HepG2 (cell line): ENCODE data around the gene THADA. TPM values are rescaled to one million over a fixed set of nuclear protein-coding genes. Genes with fewer than 3 reads are reported as not detected.

Experiments
- ATAC-seq: fragments of 200-7000 bp; cut with Tn5 transposase; 3 replicates; pipeline ENCODE4 v1.9.1; 2020; ENCODE audit warnings: mild to moderate bottlenecking, moderate library complexity
- BruUV-seq: library from RNA; stranded (reverse); fragments of 400-500 nt; replicated peaks from 2 replicates; lab custom pipeline; 2021; lab: Mats Ljungman, UMichigan
- CTCF ChIA-PET: fragments of 300-600 bp; formaldehyde crosslinking; extraction: SDS; loops from one replicate; lab custom pipeline; 2021; ENCODE audit warnings: low total read pairs, inconsistent platforms, low intra/inter-chr PET ratio; lab: Yijun Ruan, JAX
- POLR2A ChIA-PET: fragments of 350-600 bp; sonication (Branson Sonifier 250); formaldehyde crosslinking; loops from one replicate; lab custom pipeline; 2020; ENCODE audit warnings: antibody characterized with exemption, inconsistent platforms; lab: Yijun Ruan, JAX
- DNase-seq: peaks from one replicate; pipeline ENCODE4 v3.0.0-alpha.2; 2015; ENCODE audit warnings: low spot score
- FAIRE-seq: peaks from 3 replicates; lab custom pipeline; 2011; peaks lifted over from hg19 to GRCh38; lab: Jason Lieb, UNC
- H2AFZ ChIP-seq: one replicate; pipeline ENCODE4 v1.6.1; 2011; ENCODE audit warnings: low read length, inconsistent platforms
- H3K27ac ChIP-seq: fragments of 300-600 bp; 3 replicates; pipeline ENCODE4 v1.8.0; 2011; ENCODE audit warnings: mixed run types, mild to moderate bottlenecking, mixed read lengths, low read length, inconsistent platforms; ENCODE audit not compliant: insufficient read depth; ENCODE audit errors: extremely low read length
- H3K27me3 ChIP-seq, 2 experiments: fragments of 200-600 bp in 1 of 2; 2 replicates in 1 of 2; 3 replicates in 1 of 2; pipeline versions ENCODE4 v1.6.0 to v1.8.0; 2011; ENCODE audit warnings: low read length in 2 of 2, mild to moderate bottlenecking in 2 of 2, moderate library complexity in 2 of 2, inconsistent platforms in 1 of 2; ENCODE audit not compliant: insufficient read depth in 2 of 2, control insufficient read depth in 1 of 2
- H3K36me3 ChIP-seq, 2 experiments: fragments of 200-600 bp in 1 of 2; replicated peaks in 1 of 2; 2 replicates in 1 of 2; 3 replicates in 1 of 2; pipeline versions ENCODE4 v1.5.1 to v1.8.0; 2011; ENCODE audit warnings: low read length in 2 of 2, inconsistent platforms in 1 of 2; ENCODE audit not compliant: insufficient read depth in 2 of 2, control insufficient read depth in 1 of 2
- H3K4me1 ChIP-seq: 2 replicates; pipeline ENCODE4 v1.5.1; 2012; ENCODE audit warnings: low read length, inconsistent platforms; ENCODE audit not compliant: insufficient read depth
- H3K4me2 ChIP-seq: 2 replicates; pipeline ENCODE4 v1.6.0; 2011; ENCODE audit warnings: low read depth, low read length, inconsistent platforms
- H3K4me3 ChIP-seq, 3 experiments: fragments of 200-600 bp in 1 of 3; sonication (generic), shearing (Covaris generic) in 1 of 3; replicated peaks in 1 of 3; 2 replicates each; pipeline ENCODE4 v1.5.1; 2011 to 2016; ENCODE audit warnings: low read length in 3 of 3, inconsistent platforms in 2 of 3, low read depth in 2 of 3, mild to moderate bottlenecking in 2 of 3, control low read depth in 1 of 3, mixed read lengths in 1 of 3; ENCODE audit not compliant: insufficient read depth in 1 of 3
- H3K79me2 ChIP-seq: one replicate; pipeline ENCODE4 v1.6.1; 2011; ENCODE audit warnings: low read length, inconsistent platforms; ENCODE audit not compliant: insufficient read depth
- H3K9ac ChIP-seq: 2 replicates; pipeline ENCODE4 v1.6.0; 2011; ENCODE audit warnings: mild to moderate bottlenecking, low read depth, low read length, inconsistent platforms; ENCODE audit not compliant: insufficient read depth
- H3K9me3 ChIP-seq: 2 replicates; pipeline ENCODE4 v1.5.1; 2012; ENCODE audit warnings: mild to moderate bottlenecking, low read length
- H4K20me1 ChIP-seq: 2 replicates; pipeline ENCODE4 v1.6.0; 2011; ENCODE audit warnings: inconsistent platforms, mild to moderate bottlenecking, low read length, moderate library complexity; ENCODE audit not compliant: insufficient read depth
- DBP ChIP-seq: sonication (generic); formaldehyde crosslinking; IDR thresholded peaks from 2 replicates; pipeline ENCODE4 v1.4.0; 2020; ENCODE audit warnings: missing genetic modification reagents; ENCODE audit errors: not compliant biosample characterization
- HMGA1 ChIP-seq: sonication (generic); formaldehyde crosslinking; conservative IDR thresholded peaks from 2 replicates; pipeline ENCODE4 v1.4.0; 2020; ENCODE audit warnings: missing genetic modification reagents
- HOXA3 ChIP-seq: sonication (generic); formaldehyde crosslinking; IDR thresholded peaks from 2 replicates; pipeline ENCODE4 v1.5.0; 2020; ENCODE audit warnings: missing genetic modification reagents
- MAF1 ChIP-seq: sonication (generic); formaldehyde crosslinking; IDR thresholded peaks from 2 replicates; pipeline ENCODE4 v1.5.0; 2020; ENCODE audit warnings: missing genetic modification reagents, borderline replicate concordance
- NAIF1 ChIP-seq: sonication (generic); formaldehyde crosslinking; IDR thresholded peaks from 2 replicates; pipeline ENCODE4 v1.5.0; 2020; ENCODE audit warnings: mild to moderate bottlenecking, missing genetic modification reagents, borderline replicate concordance
- RBM39 ChIP-seq: fragments of 200-400 bp; formaldehyde crosslinking; IDR thresholded peaks from one replicate; pipeline ENCODE4 v1.6.1; 2018; ENCODE audit warnings: antibody characterized with exemption, mild to moderate bottlenecking, low read depth, low read length; ENCODE audit not compliant: poor library complexity, severe bottlenecking
- SALL2 ChIP-seq: sonication (generic); formaldehyde crosslinking; IDR thresholded peaks from 2 replicates; pipeline ENCODE4 v1.8.1; 2023; ENCODE audit warnings: mild to moderate bottlenecking, missing genetic modification reagents, inconsistent platforms
- SP1 ChIP-seq, 2 experiments: fragments of 450-650 bp in 1 of 2; sonication (generic) in 1 of 2; formaldehyde crosslinking in 1 of 2; IDR thresholded peaks; 2 replicates each; pipeline versions ENCODE4 v1.4.0 to v1.6.1; 2016 to 2020; ENCODE audit warnings: missing genetic modification reagents in 1 of 2
- TCF7L2 ChIP-seq: IDR thresholded peaks from 2 replicates; pipeline ENCODE4 v1.6.1; 2011; ENCODE audit warnings: mild to moderate bottlenecking, low read depth, low read length, moderate library complexity
- THAP7 ChIP-seq: sonication (generic); formaldehyde crosslinking; IDR thresholded peaks from 2 replicates; pipeline ENCODE4 v1.8.1; 2023; ENCODE audit warnings: mild to moderate bottlenecking, missing genetic modification reagents
- TOE1 ChIP-seq: sonication (generic); formaldehyde crosslinking; IDR thresholded peaks from 2 replicates; pipeline ENCODE4 v1.4.0; 2020; ENCODE audit warnings: mild to moderate bottlenecking, missing genetic modification reagents
- ZFP62 ChIP-seq: sonication (generic); formaldehyde crosslinking; IDR thresholded peaks from 2 replicates; pipeline ENCODE4 v1.4.0; 2020; ENCODE audit warnings: missing genetic modification reagents
- ZKSCAN1 ChIP-seq: fragments of 150-350 bp; IDR thresholded peaks from 2 replicates; pipeline ENCODE4 v1.6.1; 2014; ENCODE audit warnings: low read length
- ZNF282 ChIP-seq: fragments of 450-650 bp; IDR thresholded peaks from 2 replicates; pipeline ENCODE4 v1.6.1; 2018; ENCODE audit not compliant: partially characterized antibody
- ZNF382 ChIP-seq: sonication (generic); formaldehyde crosslinking; IDR thresholded peaks from 2 replicates; pipeline ENCODE4 v1.5.0; 2020; ENCODE audit warnings: missing genetic modification reagents, mild to moderate bottlenecking, borderline replicate concordance
- ZNF784 ChIP-seq: sonication (generic); formaldehyde crosslinking; IDR thresholded peaks from 2 replicates; pipeline ENCODE4 v1.5.1; 2020; ENCODE audit warnings: missing genetic modification reagents, mild to moderate bottlenecking, borderline replicate concordance
- WGBS: methylation state at CpG from one replicate; pipeline ENCODE4 v1.1.6; 2017; ENCODE audit warnings: low lambda C conversion rate; 5-methylcytosine and 5-hydroxymethylcytosine counted together
- in situ Hi-C: cut with HindIII; loops from 2 replicates; pipeline ENCODE4 v1.10.0; 2017; ENCODE audit warnings: low pct_unique_long_range_greater_than_20kb; ENCODE audit not compliant: extremely low pct_ligation_motif_present
- intact Hi-C: fragments of 100-400 bp; cut with micrococcal nuclease; formaldehyde crosslinking; loops from one replicate; pipeline ENCODE4 v1.10.0; 2022; ENCODE audit not compliant: unreplicated experiment
- polyA plus RNA-seq, 8 experiments: library from polyadenylated mRNA; depleted of rRNA in 3 of 8; stranded (reverse) in 7 of 8; unstranded in 1 of 8; fragments of >200 nt; fragmentation: Illumina TruSeq in 4 of 8; extraction: Trizol in 4 of 8; gene quantifications; 2 replicates each; pipeline versions ENCODE4 v1.2.1 to v1.2.3, GENCODE V29; 2011 to 2016; ENCODE audit warnings: low read depth in 4 of 8, missing spikeins in 1 of 8, mixed read lengths in 1 of 8; ENCODE audit not compliant: insufficient read depth in 1 of 8
- total RNA-seq, 5 experiments: library from RNA; depleted of rRNA; stranded (reverse); fragments of >200 nt; fragmentation: Illumina TruSeq; extraction: Trizol; gene quantifications; 2 replicates each; pipeline ENCODE4 v1.2.3, GENCODE V29; 2016; ENCODE audit warnings: low read depth in 1 of 5
- TF ChIP-seq, protein P1 (sequence below): sonication (generic); formaldehyde crosslinking; IDR thresholded peaks from 2 replicates; pipeline ENCODE4 v1.4.0; 2020; ENCODE audit warnings: mild to moderate bottlenecking, missing genetic modification reagents

THADA gene
- total and polyA plus RNA-seq, 2 of the 13 experiments (the other 11 are each of a cell fraction or from before 2014, with no cell fraction given): 12.7 to 21.7 TPM

- ATAC-seq (peak; percentile 41), DNase-seq (peak; percentile 68), FAIRE-seq (no peak)
- in situ Hi-C loops (no loop called here), intact Hi-C loops (loop anchor here (1.0 to 5.0 kb wide), 3 partner anchors 35 to 84 kb away; no protein-coding TSS in a partner anchor)
- Histone ChIP-seq H4K20me1 (no peaks in the 10 kb centered on the region), H3K27me3 (no peaks in the 10 kb centered on the region), H2AFZ (no peak overlapping the region), H3K9ac (peak overlapping the region; percentile 48), H3K36me3 (peaks cover 0 to 13% of the 10 kb centered on the region in 2 experiments; a peak in 2 of 5 replicates), H3K27ac (peak overlapping the region; percentile 82), H3K4me3 (no peak overlapping the region; a peak in 1 of 6 replicates), H3K4me2 (peak overlapping the region; percentile 50), H3K4me1 (peaks cover 54% of the 10 kb centered on the region), H3K79me2 (no peaks in the 10 kb centered on the region), H3K9me3 (no peaks in the 10 kb centered on the region)
- BruUV-seq: TSS peak; percentile 65
- CTCF ChIA-PET: no interaction called here
- POLR2A ChIA-PET: interaction anchor here (0.6 to 2.6 kb wide), 11 partner anchors 8 to 315 kb away, joined by 3 to 16 read pairs (median 4); partner anchors contain the start of gene ZFP36L2
- WGBS: 71% methylated on average over 11 of the region's 11 CpGs
- TF ChIP-seq MAF1 (CRISPR knock-in tag): no peak
- no peak for TF ChIP-seq ZNF784 (CRISPR knock-in tag)
- TF ChIP-seq ZNF282: no peak
- TF ChIP-seq, protein P1, sequence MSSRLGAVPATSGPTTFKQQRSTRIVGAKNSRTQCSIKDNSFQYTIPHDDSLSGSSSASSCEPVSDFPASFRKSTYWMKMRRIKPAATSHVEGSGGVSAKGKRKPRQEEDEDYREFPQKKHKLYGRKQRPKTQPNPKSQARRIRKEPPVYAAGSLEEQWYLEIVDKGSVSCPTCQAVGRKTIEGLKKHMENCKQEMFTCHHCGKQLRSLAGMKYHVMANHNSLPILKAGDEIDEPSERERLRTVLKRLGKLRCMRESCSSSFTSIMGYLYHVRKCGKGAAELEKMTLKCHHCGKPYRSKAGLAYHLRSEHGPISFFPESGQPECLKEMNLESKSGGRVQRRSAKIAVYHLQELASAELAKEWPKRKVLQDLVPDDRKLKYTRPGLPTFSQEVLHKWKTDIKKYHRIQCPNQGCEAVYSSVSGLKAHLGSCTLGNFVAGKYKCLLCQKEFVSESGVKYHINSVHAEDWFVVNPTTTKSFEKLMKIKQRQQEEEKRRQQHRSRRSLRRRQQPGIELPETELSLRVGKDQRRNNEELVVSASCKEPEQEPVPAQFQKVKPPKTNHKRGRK (CRISPR knock-in tag): no peak
- 0 out of 2 replicates have a peak, but pooled peaks have one; percentile 40 for TF ChIP-seq SALL2 (CRISPR knock-in tag)
- no peak for TF ChIP-seq TOE1 (CRISPR knock-in tag)
- TF ChIP-seq DBP (CRISPR knock-in tag): no peak
- TF ChIP-seq SP1 (IDR thresholded peaks at IDR 0.05): no peak
- TF ChIP-seq SP1 (CRISPR knock-in tag; IDR thresholded peaks at IDR 0.05): no peak
- TF ChIP-seq ZKSCAN1: no peak
- no peak for TF ChIP-seq ZFP62 (CRISPR knock-in tag)
- TF ChIP-seq HOXA3: 0 out of 2 replicates have a peak, but pooled peaks have one; percentile 11
- no peak for TF ChIP-seq RBM39
- TF ChIP-seq THAP7 (CRISPR knock-in tag): no peak
- TF ChIP-seq ZNF382 (CRISPR knock-in tag): no peak
- TF ChIP-seq HMGA1 (CRISPR knock-in tag): no peak
- TF ChIP-seq TCF7L2: no peak
- TF ChIP-seq NAIF1: 0 out of 2 replicates have a peak, but pooled peaks have one; percentile 42
Measured at GRCh38 chr2:43292851-43293743, 302.7 kb downstream of the THADA start.
